ENCODE measurements around the gene TUBB1.

The TUBB1 gene

GRCh38 chr20:58971429-58971828, 47.8 kb upstream of the TUBB1 start:
- ChIA-PET CTCF (interaction anchor here (0.9 kb wide), 1 partner anchor 11 kb away, joined by 3 read pairs; no protein-coding TSS in a partner anchor), POLR2A (no interaction called here)
- Histone ChIP-seq H3K4me1 (ENCODE audit: control insufficient read depth, insufficient read depth, low read length) (no peaks in the 10 kb centered on the region), H3K27ac (ENCODE audit: extremely low read depth, low read depth, low read length) (no peak overlapping the region), H3K4me3 (ENCODE audit: low read depth, low read length) (no peak overlapping the region), H3K9me3 (ENCODE audit: control insufficient read depth, insufficient read depth, low read depth, low read length) (no peaks in the 10 kb centered on the region), H3K36me3 (ENCODE audit: control insufficient read depth in 2 of 2, insufficient read depth in 1 of 2, low read length in 2 of 2) (no peaks in the 10 kb centered on the region)
- TF ChIP-seq ZNF26 (tag by site-specific recombination; IDR thresholded peaks at IDR 0.05) (no peak), PRDM6 (tag by site-specific recombination; IDR thresholded peaks at IDR 0.05) (no peak), ZSCAN30 (tag by site-specific recombination; IDR thresholded peaks at IDR 0.05) (no peak), CTCF (tag by site-specific recombination; IDR thresholded peaks at IDR 0.05) (no peak)

- Histone ChIP-seq H3K36me3 (ENCODE audit: control insufficient read depth in 2 of 2, insufficient read depth in 1 of 2, low read length in 2 of 2) (no peaks in the 10 kb centered on the region), H3K9me3 (ENCODE audit: control insufficient read depth, insufficient read depth, low read depth, low read length) (no peaks in the 10 kb centered on the region), H3K4me3 (ENCODE audit: low read depth, low read length) (no peak overlapping the region), H3K4me1 (ENCODE audit: control insufficient read depth, insufficient read depth, low read length) (no peaks in the 10 kb centered on the region), H3K27ac (ENCODE audit: extremely low read depth, low read depth, low read length) (no peak overlapping the region)
- TF ChIP-seq ZNF423 (tag by site-specific recombination; IDR thresholded peaks at IDR 0.05) (no peak), BCL11B (tag by site-specific recombination; IDR thresholded peaks at IDR 0.05; ENCODE audit: low read depth) (no peak), ZNF707 (tag by site-specific recombination; IDR thresholded peaks at IDR 0.05) (no peak), ZNF639 (tag by site-specific recombination; IDR thresholded peaks at IDR 0.05) (no peak), SETDB1 (IDR thresholded peaks at IDR 0.05; ENCODE audit: insufficient read length, low read length) (no peak), ATF2 (tag by site-specific recombination; IDR thresholded peaks at IDR 0.05; ENCODE audit: low read depth) (no peak), KLF16 (tag by site-specific recombination; IDR thresholded peaks at IDR 0.05) (no peak), REST (tag by site-specific recombination; IDR thresholded peaks at IDR 0.05) (no peak), ZNF398 (tag by site-specific recombination; IDR thresholded peaks at IDR 0.05) (no peak), HIC1 (tag by site-specific recombination; IDR thresholded peaks at IDR 0.05) (no peak), ZSCAN16 (tag by site-specific recombination; IDR thresholded peaks at IDR 0.05) (no peak), ZFP3 (tag by site-specific recombination; IDR thresholded peaks at IDR 0.05; ENCODE audit: low read depth) (no peak), PRDM1 (tag by site-specific recombination; IDR thresholded peaks at IDR 0.05) (no peak), ZNF16 (tag by site-specific recombination; IDR thresholded peaks at IDR 0.05; ENCODE audit: low read depth) (no peak), HOXA7 (CRISPR knock-in tag; IDR thresholded peaks at IDR 0.05; ENCODE audit: borderline replicate concordance) (no peak)
- ChIA-PET POLR2A (no interaction called here), CTCF (no interaction called here)
Measured at GRCh38 chr20:58973179-58973578, 46.0 kb upstream of the TUBB1 start.
